ENCODE measurements around the gene SLC35C1. TPM values are rescaled to one million over a fixed set of nuclear protein-coding genes. Genes with fewer than 3 reads are reported as not detected.

SLC35C1 gene
- total and polyA plus RNA-seq, 2 experiments from 2014 or later, result 6.8 to 11.0 TPM

GRCh38 chr11:45772449-45772774 is 32.5 kb upstream of the SLC35C1 start:
- no peak overlapping the region for H3K27ac ChIP-seq (ENCODE audit: low read depth)
- H3K27ac Mint-ChIP-seq, result no peak overlapping the region
- no peaks in the 10 kb centered on the region for H3K36me3 Mint-ChIP-seq (ENCODE audit: low read depth)
- no peak overlapping the region for H3K4me3 Mint-ChIP-seq
- H2AFZ ChIP-seq, result no peak overlapping the region
- no peaks in the 10 kb centered on the region for H4K20me1 ChIP-seq (replicated peaks; ENCODE audit: insufficient read depth)
- no peaks in the 10 kb centered on the region for H3F3A ChIP-seq (replicated peaks; ENCODE audit: low read depth)
- 0 out of 2 replicates have a peak, but pooled peaks cover 5% of the 10 kb centered on the region for H3K9me2 ChIP-seq (ENCODE audit: insufficient read depth)
- no peak overlapping the region for H3K4me3 ChIP-seq
- no peak for TF ChIP-seq EZH2 (IDR thresholded peaks at IDR 0.05; ENCODE audit: low read depth, unreplicated experiment)
- no peak for TF ChIP-seq ZNF114 (CRISPR knock-in tag; IDR thresholded peaks at IDR 0.05)
- TF ChIP-seq NANOG (IDR thresholded peaks at IDR 0.05; ENCODE audit: borderline replicate concordance), result no peak
- no peak for TF ChIP-seq ZNF462 (CRISPR knock-in tag; IDR thresholded peaks at IDR 0.05)
- TF ChIP-seq, protein P1, sequence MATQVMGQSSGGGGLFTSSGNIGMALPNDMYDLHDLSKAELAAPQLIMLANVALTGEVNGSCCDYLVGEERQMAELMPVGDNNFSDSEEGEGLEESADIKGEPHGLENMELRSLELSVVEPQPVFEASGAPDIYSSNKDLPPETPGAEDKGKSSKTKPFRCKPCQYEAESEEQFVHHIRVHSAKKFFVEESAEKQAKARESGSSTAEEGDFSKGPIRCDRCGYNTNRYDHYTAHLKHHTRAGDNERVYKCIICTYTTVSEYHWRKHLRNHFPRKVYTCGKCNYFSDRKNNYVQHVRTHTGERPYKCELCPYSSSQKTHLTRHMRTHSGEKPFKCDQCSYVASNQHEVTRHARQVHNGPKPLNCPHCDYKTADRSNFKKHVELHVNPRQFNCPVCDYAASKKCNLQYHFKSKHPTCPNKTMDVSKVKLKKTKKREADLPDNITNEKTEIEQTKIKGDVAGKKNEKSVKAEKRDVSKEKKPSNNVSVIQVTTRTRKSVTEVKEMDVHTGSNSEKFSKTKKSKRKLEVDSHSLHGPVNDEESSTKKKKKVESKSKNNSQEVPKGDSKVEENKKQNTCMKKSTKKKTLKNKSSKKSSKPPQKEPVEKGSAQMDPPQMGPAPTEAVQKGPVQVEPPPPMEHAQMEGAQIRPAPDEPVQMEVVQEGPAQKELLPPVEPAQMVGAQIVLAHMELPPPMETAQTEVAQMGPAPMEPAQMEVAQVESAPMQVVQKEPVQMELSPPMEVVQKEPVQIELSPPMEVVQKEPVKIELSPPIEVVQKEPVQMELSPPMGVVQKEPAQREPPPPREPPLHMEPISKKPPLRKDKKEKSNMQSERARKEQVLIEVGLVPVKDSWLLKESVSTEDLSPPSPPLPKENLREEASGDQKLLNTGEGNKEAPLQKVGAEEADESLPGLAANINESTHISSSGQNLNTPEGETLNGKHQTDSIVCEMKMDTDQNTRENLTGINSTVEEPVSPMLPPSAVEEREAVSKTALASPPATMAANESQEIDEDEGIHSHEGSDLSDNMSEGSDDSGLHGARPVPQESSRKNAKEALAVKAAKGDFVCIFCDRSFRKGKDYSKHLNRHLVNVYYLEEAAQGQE (IDR thresholded peaks at IDR 0.05; ENCODE audit: unreplicated experiment), result no peak
- TF ChIP-seq, protein P2, sequence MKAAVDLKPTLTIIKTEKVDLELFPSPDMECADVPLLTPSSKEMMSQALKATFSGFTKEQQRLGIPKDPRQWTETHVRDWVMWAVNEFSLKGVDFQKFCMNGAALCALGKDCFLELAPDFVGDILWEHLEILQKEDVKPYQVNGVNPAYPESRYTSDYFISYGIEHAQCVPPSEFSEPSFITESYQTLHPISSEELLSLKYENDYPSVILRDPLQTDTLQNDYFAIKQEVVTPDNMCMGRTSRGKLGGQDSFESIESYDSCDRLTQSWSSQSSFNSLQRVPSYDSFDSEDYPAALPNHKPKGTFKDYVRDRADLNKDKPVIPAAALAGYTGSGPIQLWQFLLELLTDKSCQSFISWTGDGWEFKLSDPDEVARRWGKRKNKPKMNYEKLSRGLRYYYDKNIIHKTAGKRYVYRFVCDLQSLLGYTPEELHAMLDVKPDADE (IDR thresholded peaks at IDR 0.05), result no peak
- no peak for TF ChIP-seq EZH2phosphoT487 (IDR thresholded peaks at IDR 0.05; ENCODE audit: unreplicated experiment)
- TF ChIP-seq CREB1 (CRISPR knock-in tag; IDR thresholded peaks at IDR 0.05; ENCODE audit: low read depth), result no peak
- no peak for TF ChIP-seq POLR2AphosphoS5 (IDR thresholded peaks at IDR 0.05; ENCODE audit: low read depth)
- no peak for TF ChIP-seq CTCF (conservative IDR thresholded peaks at IDR 0.05; ENCODE audit: low read depth in 2 of 2)
- no peak for TF ChIP-seq JUNB (IDR thresholded peaks at IDR 0.05; ENCODE audit: unreplicated experiment)
- no peak for TF ChIP-seq ZNF331 (CRISPR knock-in tag; IDR thresholded peaks at IDR 0.05; ENCODE audit: low read depth)
- no peak for TF ChIP-seq STAT1 (IDR thresholded peaks at IDR 0.05; ENCODE audit: unreplicated experiment)
- no peaks in the 10 kb centered on the region for H3K36me3 ChIP-seq (ENCODE audit: insufficient read depth)
- H3K4me1 Mint-ChIP-seq, result no peaks in the 10 kb centered on the region
- no peak for DNase-seq (ENCODE audit: low spot score)
- no peak overlapping the region for H3K4me2 ChIP-seq
- no peaks in the 10 kb centered on the region for H3K9me3 Mint-ChIP-seq
- H3K27me3 ChIP-seq (ENCODE audit: insufficient read depth), result peaks cover 7% of the 10 kb centered on the region
- H3K27me3 Mint-ChIP-seq (ENCODE audit: insufficient read depth, low read depth, poor library complexity), result peaks cover 19% of the 10 kb centered on the region
- H3K4me1 ChIP-seq (ENCODE audit: insufficient read depth), result 0 out of 2 replicates have a peak, but pooled peaks cover 3% of the 10 kb centered on the region
- no peaks in the 10 kb centered on the region for H3K79me2 ChIP-seq (replicated peaks; ENCODE audit: insufficient read depth)
- no peak for ATAC-seq
